ENCODE measurements around the gene TAMALIN.
A peak's percentile ranks its signal among the peaks of the same experiment; 100 is the strongest.
"Not testable (repeated sequence)": the region's sequence is repeated elsewhere in the genome, so short reads cannot be mapped to it uniquely, and the experiment has no call there.

Gene TAMALIN

GRCh38 chr12:52006726-52007157 lies at the start of gene TAMALIN:
TAMALIN (plus strand) TSS chr12:52006946; CDS start chr12:52007020, 74 bp downstream.
- peak; percentile 50 for DNase-seq
- in situ Hi-C loops (cut with MboI; ENCODE audit: low pct_unique_long_range_greater_than_20kb, low sequenced_read_pairs), result no loop called here

- in situ Hi-C loops (cut with MboI; ENCODE audit: low pct_unique_long_range_greater_than_20kb, low sequenced_read_pairs), result no loop called here
- DNase-seq, result no peak
Measured at GRCh38 chr12:51958542-51958941, 48.2 kb upstream of the TAMALIN start.

- in situ Hi-C loops (cut with MboI; ENCODE audit: low pct_unique_long_range_greater_than_20kb, low sequenced_read_pairs), result no loop called here
- no peak for DNase-seq
Measured at GRCh38 chr12:51959211-51959610, 47.5 kb upstream of the TAMALIN start.

- in situ Hi-C loops (cut with MboI; ENCODE audit: low pct_unique_long_range_greater_than_20kb, low sequenced_read_pairs), result no loop called here
- no peak for DNase-seq
Measured at GRCh38 chr12:51959921-51960320, 46.8 kb upstream of the TAMALIN start.

GRCh38 chr12:51960488-51960887 lies 46.3 kb upstream of the TAMALIN start:
- no peak for DNase-seq
- in situ Hi-C loops (cut with MboI; ENCODE audit: low pct_unique_long_range_greater_than_20kb, low sequenced_read_pairs), result no loop called here

- no peak for DNase-seq
- in situ Hi-C loops (cut with MboI; ENCODE audit: low pct_unique_long_range_greater_than_20kb, low sequenced_read_pairs), result no loop called here
Measured at GRCh38 chr12:51960890-51961289, 45.9 kb upstream of the TAMALIN start.

- in situ Hi-C loops (cut with MboI; ENCODE audit: low pct_unique_long_range_greater_than_20kb, low sequenced_read_pairs), result no loop called here
Measured at GRCh38 chr12:51961834-51962233, 44.9 kb upstream of the TAMALIN start.

GRCh38 chr12:51962737-51963136 lies 44.0 kb upstream of the TAMALIN start:
- in situ Hi-C loops (cut with MboI; ENCODE audit: low pct_unique_long_range_greater_than_20kb, low sequenced_read_pairs), result no loop called here
- DNase-seq, result no peak

More at GRCh38 chr12:51961834-51962233, 44.9 kb upstream of the TAMALIN start:
- DNase-seq, result no peak

- DNase-seq, result no peak
- in situ Hi-C loops (cut with MboI; ENCODE audit: low pct_unique_long_range_greater_than_20kb, low sequenced_read_pairs), result no loop called here
Measured at GRCh38 chr12:51963477-51963876, 43.3 kb upstream of the TAMALIN start.

- in situ Hi-C loops (cut with MboI; ENCODE audit: low pct_unique_long_range_greater_than_20kb, low sequenced_read_pairs), result no loop called here
- no peak for DNase-seq
Measured at GRCh38 chr12:51969643-51970042, 37.1 kb upstream of the TAMALIN start.

- in situ Hi-C loops (cut with MboI; ENCODE audit: low pct_unique_long_range_greater_than_20kb, low sequenced_read_pairs), result no loop called here
- peak; percentile 39 for DNase-seq
Measured at GRCh38 chr12:51970904-51971646, 35.7 kb upstream of the TAMALIN start.

- no peak for DNase-seq
- in situ Hi-C loops (cut with MboI; ENCODE audit: low pct_unique_long_range_greater_than_20kb, low sequenced_read_pairs), result no loop called here
Measured at GRCh38 chr12:51971679-51972421, 34.9 kb upstream of the TAMALIN start.

- DNase-seq, result no peak
- in situ Hi-C loops (cut with MboI; ENCODE audit: low pct_unique_long_range_greater_than_20kb, low sequenced_read_pairs), result no loop called here
Measured at GRCh38 chr12:51972422-51972812, 34.3 kb upstream of the TAMALIN start.

- peak; percentile 98 for DNase-seq
- in situ Hi-C loops (cut with MboI; ENCODE audit: low pct_unique_long_range_greater_than_20kb, low sequenced_read_pairs), result no loop called here
Measured at GRCh38 chr12:51972849-51973273, 33.9 kb upstream of the TAMALIN start.

GRCh38 chr12:51973560-51973959 lies 33.2 kb upstream of the TAMALIN start:
- in situ Hi-C loops (cut with MboI; ENCODE audit: low pct_unique_long_range_greater_than_20kb, low sequenced_read_pairs), result no loop called here
- no peak for DNase-seq

- DNase-seq, result no peak
- in situ Hi-C loops (cut with MboI; ENCODE audit: low pct_unique_long_range_greater_than_20kb, low sequenced_read_pairs), result no loop called here
Measured at GRCh38 chr12:51974646-51975045, 32.1 kb upstream of the TAMALIN start.

- in situ Hi-C loops (cut with MboI; ENCODE audit: low pct_unique_long_range_greater_than_20kb, low sequenced_read_pairs), result no loop called here
- DNase-seq, result no peak
Measured at GRCh38 chr12:51975196-51975595, 31.6 kb upstream of the TAMALIN start.

GRCh38 chr12:51976376-51977160 lies 30.2 kb upstream of the TAMALIN start:
- DNase-seq, result no peak
- in situ Hi-C loops (cut with MboI; ENCODE audit: low pct_unique_long_range_greater_than_20kb, low sequenced_read_pairs), result no loop called here

GRCh38 chr12:51977320-51977753 lies 29.4 kb upstream of the TAMALIN start:
- in situ Hi-C loops (cut with MboI; ENCODE audit: low pct_unique_long_range_greater_than_20kb, low sequenced_read_pairs), result no loop called here
- DNase-seq, result no peak

- in situ Hi-C loops (cut with MboI; ENCODE audit: low pct_unique_long_range_greater_than_20kb, low sequenced_read_pairs); DNase-seq: not testable (repeated sequence)
Measured at GRCh38 chr12:51979306-51979705, 27.4 kb upstream of the TAMALIN start.
